Heart left ventricle (tissue), 16 donors: ENCODE data around the gene MTLN. TPM values are rescaled to one million over a fixed set of nuclear protein-coding genes. Genes with fewer than 3 reads are reported as not detected.

Source experiments
- ATAC-seq, 4 donors: fragments of 200-7000 bp; cut with Tn5 transposase; one replicate each; pipeline ENCODE4 v1.9.1; 2020 to 2022; ENCODE audit warnings: moderate library complexity in 4 of 4, mild to moderate bottlenecking in 3 of 4, moderate number of reproducible peaks in 1 of 4
- DNase-seq, 5 donors: peaks; one replicate each; pipeline ENCODE4 v3.0.0-alpha.2; 2020
- H3K27ac ChIP-seq, 12 donors: fragments of 200-600 bp; sonication (generic) in 4 of 12; one replicate each; pipeline versions ENCODE4 v1.5.0 to v1.8.0; 2016 to 2022; ENCODE audit warnings: mild to moderate bottlenecking in 2 of 12
- H3K27me3 ChIP-seq, 9 donors: fragments of 200-600 bp; sonication (generic) in 2 of 9; one replicate each; pipeline versions ENCODE4 v1.5.1 to v1.8.0; 2016 to 2022; ENCODE audit warnings: mild to moderate bottlenecking in 3 of 9
- H3K36me3 ChIP-seq, 9 donors: fragments of 200-600 bp; sonication (generic) in 2 of 9; one replicate each; pipeline versions ENCODE4 v1.5.0 to v1.8.0; 2018 to 2022; ENCODE audit warnings: mild to moderate bottlenecking in 2 of 9
- H3K4me1 ChIP-seq, 12 donors: fragments of 200-600 bp; sonication (generic) in 4 of 12; one replicate each; pipeline versions ENCODE4 v1.5.0 to v1.8.0; 2016 to 2022; ENCODE audit warnings: mild to moderate bottlenecking in 3 of 12
- H3K4me3 ChIP-seq, 12 donors: fragments of 200-600 bp; sonication (generic) in 4 of 12; one replicate each; pipeline versions ENCODE4 v1.5.0 to v1.8.0; 2017 to 2022; ENCODE audit warnings: mild to moderate bottlenecking in 9 of 12, moderate library complexity in 4 of 12
- H3K9me3 ChIP-seq, 12 donors: fragments of 200-600 bp; sonication (generic) in 4 of 12; one replicate each; pipeline versions ENCODE4 v1.5.0 to v1.8.0; 2016 to 2022; ENCODE audit warnings: mild to moderate bottlenecking in 1 of 12
- POLR2A ChIP-seq, 2 donors: fragments of 450-650 bp; IDR thresholded peaks; one replicate each; pipeline ENCODE4 v1.6.1; 2017; ENCODE audit warnings: antibody characterized with exemption in 2 of 2, mild to moderate bottlenecking in 2 of 2, moderate library complexity in 2 of 2
- WGBS, 4 donors: extraction: QIAGEN DNeasy Blood & Tissue Kit in 2 of 4; methylation state at CpG; one replicate each; pipeline versions ENCODE4 v1.1.5 to v1.1.7; 2013 to 2018; 5-methylcytosine and 5-hydroxymethylcytosine counted together
- intact Hi-C, 10 donors: fragments of 100-400 bp; cut with DNase I; formaldehyde crosslinking; loops; one replicate each; pipeline versions ENCODE4 v1.11.1 to v1.14.2; 2022
- polyA plus RNA-seq, 2 donors: library from polyadenylated mRNA; stranded (reverse); fragments of 200-250 nt; gene quantifications; one replicate each; pipeline ENCODE4 v1.2.3, GENCODE V29; 2013
- total RNA-seq, 9 donors: library from RNA; depleted of rRNA in 2 of 9; stranded (reverse); fragments of >200 nt in 2 of 9; fragmentation: NEBNext Ultra II Directional in 3 of 9; extraction: Animal tissue kit (Norgen Biotek cat#: 25700) in 3 of 9; gene quantifications; one replicate each; pipeline versions ENCODE4 v1.1.0 to v1.2.4, GENCODE V29; 2016 to 2023
- TF ChIP-seq, protein P1 (sequence below), 12 donors: fragments of 200-600 bp; sonication (generic) in 4 of 12; IDR thresholded peaks; one replicate each; pipeline versions ENCODE4 v1.5.0 to v1.8.0; 2018 to 2022; ENCODE audit warnings: antibody characterized with exemption in 12 of 12, mild to moderate bottlenecking in 5 of 12
- donor health status: ischemic (EF 13 %, LVEDD 7.1; RV severe dilation, severe dysfunction).
- donor health status: healthy with polysubstance abuse.
- donor health status: DM: no; HTN: yes; CAD: no.
- donor health status: DM: no; HTN: no; CAD: no.
- donor health status: ischemic (EF 25% LVEDD 6.9; RV normal size, moderate dysfunction).
- donor health status: ischemic (EF 25% LVEDD 5.7; RV mildly dilated, moderate dysfunction).
- donor health status: healthy.
- donor health status: DM: yes; HTN: yes; CAD: no.
- donor health status: ischemic (EF 35%, LVEDD 5.7; RV mildly dilated, moderate dysfunction).
- donor health status: nonischemic (EF 11% LVEDD 7.7; RV severe dilation, severe dysfunction).
- donor health status: DM: yes; HTN: yes; CAD: no.
- donor health status: PGD.
- donor health status: ischemic (EF 29% LVEDD 5.4; RV normal size, mild dysfunction).
- donor health status: nonischemic (EF 23%, LVEDD 6.1; RV moderate dilation, normal function).

MTLN gene
- total and polyA plus RNA-seq, 11 donors = 106 to 927 (median 169) TPM

DNA sequence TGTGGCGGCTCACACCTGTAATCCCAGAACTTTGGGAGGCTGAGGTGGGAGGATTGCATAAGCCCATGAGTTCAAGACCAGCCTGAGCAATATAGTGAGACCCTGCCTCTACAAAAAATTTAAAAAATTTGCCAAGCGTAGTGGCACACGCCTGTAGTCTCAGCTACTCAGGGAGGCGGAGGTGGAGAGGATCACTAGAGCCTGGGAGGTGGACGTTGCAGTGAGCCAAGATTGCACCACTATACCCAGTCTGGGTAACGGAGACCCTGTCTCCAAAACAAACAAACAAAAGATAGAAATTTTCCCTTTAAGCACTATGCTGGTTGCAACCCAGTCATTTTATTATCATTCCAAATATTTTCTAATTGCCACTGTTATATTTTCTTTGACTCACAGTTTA is 39.8 kb downstream of the MTLN start:
- H3K36me3 ChIP-seq = peaks cover 0 to 6% (median 0%) of the 10 kb centered on the region in 9 donors
- H3K4me3 ChIP-seq = no peak overlapping the region
- no peak for TF ChIP-seq POLR2A (IDR thresholded peaks at IDR 0.05)
- TF ChIP-seq, protein P1, sequence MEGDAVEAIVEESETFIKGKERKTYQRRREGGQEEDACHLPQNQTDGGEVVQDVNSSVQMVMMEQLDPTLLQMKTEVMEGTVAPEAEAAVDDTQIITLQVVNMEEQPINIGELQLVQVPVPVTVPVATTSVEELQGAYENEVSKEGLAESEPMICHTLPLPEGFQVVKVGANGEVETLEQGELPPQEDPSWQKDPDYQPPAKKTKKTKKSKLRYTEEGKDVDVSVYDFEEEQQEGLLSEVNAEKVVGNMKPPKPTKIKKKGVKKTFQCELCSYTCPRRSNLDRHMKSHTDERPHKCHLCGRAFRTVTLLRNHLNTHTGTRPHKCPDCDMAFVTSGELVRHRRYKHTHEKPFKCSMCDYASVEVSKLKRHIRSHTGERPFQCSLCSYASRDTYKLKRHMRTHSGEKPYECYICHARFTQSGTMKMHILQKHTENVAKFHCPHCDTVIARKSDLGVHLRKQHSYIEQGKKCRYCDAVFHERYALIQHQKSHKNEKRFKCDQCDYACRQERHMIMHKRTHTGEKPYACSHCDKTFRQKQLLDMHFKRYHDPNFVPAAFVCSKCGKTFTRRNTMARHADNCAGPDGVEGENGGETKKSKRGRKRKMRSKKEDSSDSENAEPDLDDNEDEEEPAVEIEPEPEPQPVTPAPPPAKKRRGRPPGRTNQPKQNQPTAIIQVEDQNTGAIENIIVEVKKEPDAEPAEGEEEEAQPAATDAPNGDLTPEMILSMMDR (IDR thresholded peaks at IDR 0.05) = no peak
- no peak overlapping the region for H3K27ac ChIP-seq
- H3K4me1 ChIP-seq = peaks cover 0 to 7% (median 0%) of the 10 kb centered on the region in 12 donors
- ATAC-seq (no peak), DNase-seq (no peak)
- H3K27me3 ChIP-seq = no peaks in the 10 kb centered on the region
- no peaks in the 10 kb centered on the region for H3K9me3 ChIP-seq
- intact Hi-C loops = no loop called here
- 86 to 90% (median 88%) methylated on average over 6 of the region's 6 CpGs for WGBS, 4 donors

DNA sequence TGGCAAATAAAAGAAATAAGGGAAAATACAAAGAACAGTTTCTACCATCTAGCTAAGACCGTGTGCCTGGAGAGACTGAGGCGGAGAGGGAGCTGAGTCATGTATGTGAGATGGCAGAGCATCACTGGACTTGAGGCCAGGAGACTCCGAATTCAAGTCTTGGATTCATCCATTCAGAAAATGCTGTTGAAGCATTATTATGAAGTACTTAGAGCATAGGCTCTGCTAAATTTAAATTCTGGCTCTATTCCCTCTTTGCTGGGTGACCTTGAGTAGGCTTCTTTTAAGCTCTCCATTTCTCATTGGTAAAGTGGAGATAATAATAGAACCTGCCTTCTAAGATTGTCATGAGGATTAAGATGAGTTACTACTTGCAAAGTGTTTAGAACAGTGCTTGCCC is 42.2 kb downstream of the MTLN start:
- DNase-seq (no peak), ATAC-seq (peak in 3 of 4 donors; percentile 62 to 83 (median 74))
- Histone ChIP-seq H3K36me3 (peaks cover 0 to 6% (median 0%) of the 10 kb centered on the region in 9 donors), H3K27me3 (no peaks in the 10 kb centered on the region), H3K9me3 (no peaks in the 10 kb centered on the region), H3K27ac (no peak overlapping the region), H3K4me3 (no peak overlapping the region), H3K4me1 (peaks cover 0 to 7% (median 0%) of the 10 kb centered on the region in 12 donors)
- WGBS, 4 donors = 79 to 82% (median 81%) methylated on average over 3 of the region's 3 CpGs
- intact Hi-C loops = no loop called here
- TF ChIP-seq, protein P1 (IDR thresholded peaks at IDR 0.05) = no peak
- TF ChIP-seq POLR2A (IDR thresholded peaks at IDR 0.05) = no peak

DNA sequence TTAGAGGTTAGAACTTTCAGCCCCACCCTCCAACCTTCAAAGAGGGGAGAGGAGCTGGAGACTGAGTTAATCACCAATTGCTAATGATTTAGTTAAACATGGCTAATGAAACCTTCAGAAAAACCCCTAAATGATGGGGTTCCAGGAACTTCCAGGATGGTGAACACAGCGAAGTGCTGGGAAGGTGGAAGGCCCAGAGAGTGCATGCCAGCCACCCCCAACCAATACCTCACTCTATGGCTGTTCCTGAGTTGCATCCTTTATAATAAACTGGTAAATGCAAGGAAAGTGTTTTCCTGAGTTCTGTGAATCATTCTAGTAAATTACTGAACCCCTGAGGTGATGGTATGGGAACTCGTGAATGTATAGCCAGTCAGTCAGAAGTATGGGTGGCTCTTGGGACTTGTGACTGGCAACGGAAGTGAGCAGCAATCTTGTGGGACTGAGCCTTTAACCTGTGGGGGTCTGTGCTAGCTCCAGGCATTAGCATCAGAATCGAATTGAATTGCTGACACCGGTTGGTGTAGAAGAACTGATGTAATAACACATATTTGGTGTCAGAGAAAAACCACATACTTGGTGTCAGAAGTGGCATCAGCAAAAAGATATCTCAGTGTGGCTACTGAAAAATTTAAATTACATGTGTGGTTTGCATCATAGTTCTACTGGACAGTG is 44.9 kb downstream of the MTLN start:
- H3K9me3 ChIP-seq = no peaks in the 10 kb centered on the region
- peaks cover 0 to 7% (median 0%) of the 10 kb centered on the region in 12 donors for H3K4me1 ChIP-seq
- H3K27ac ChIP-seq = no peak overlapping the region
- TF ChIP-seq, protein P1 (IDR thresholded peaks at IDR 0.05) = no peak
- no peak for TF ChIP-seq POLR2A (IDR thresholded peaks at IDR 0.05)
- H3K4me3 ChIP-seq = no peak overlapping the region
- ATAC-seq = no peak
- WGBS, 4 donors = 74 to 81% (median 79%) methylated on average over 5 of the region's 5 CpGs
- no peaks in the 10 kb centered on the region for H3K27me3 ChIP-seq
- intact Hi-C loops = no loop called here
- H3K36me3 ChIP-seq = peaks cover 0 to 15% (median 2%) of the 10 kb centered on the region in 9 donors
- no peak for DNase-seq

DNA sequence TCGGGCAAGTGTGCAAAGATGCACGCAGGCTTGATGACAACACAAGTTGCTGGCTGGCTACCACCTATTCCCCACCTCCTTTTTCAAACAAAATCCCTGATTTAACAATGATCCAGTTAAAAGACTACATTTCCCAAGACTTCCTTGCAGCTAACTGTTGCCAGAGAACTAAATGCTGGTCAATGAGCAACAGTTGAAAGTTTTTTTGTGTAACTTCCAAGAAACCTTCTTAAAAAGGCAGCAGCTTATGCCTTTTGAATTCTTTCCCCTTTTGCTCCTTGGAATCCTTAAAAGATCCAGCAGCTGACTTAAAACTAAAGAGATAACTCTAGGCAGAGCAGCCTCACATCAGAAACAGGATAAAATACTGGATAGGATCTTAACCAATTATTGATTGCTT is 46.1 kb downstream of the MTLN start:
- TF ChIP-seq, protein P1 (IDR thresholded peaks at IDR 0.05) = no peak
- no peak for TF ChIP-seq POLR2A (IDR thresholded peaks at IDR 0.05)
- Histone ChIP-seq H3K4me3 (no peak overlapping the region), H3K36me3 (peaks cover 0 to 16% (median 5%) of the 10 kb centered on the region in 9 donors), H3K27ac (no peak overlapping the region), H3K9me3 (no peaks in the 10 kb centered on the region), H3K4me1 (peaks cover 0 to 7% (median 0%) of the 10 kb centered on the region in 12 donors), H3K27me3 (no peaks in the 10 kb centered on the region)
- intact Hi-C loops = no loop called here
- WGBS, 4 donors = 88 to 95% (median 90%) methylated on average over 2 of the region's 2 CpGs
- ATAC-seq (no peak), DNase-seq (no peak)

Other genes with a start within 250 kb of the MTLN start
- gene MALL, start 96.7 kb downstream of the MTLN start, total RNA-seq = 10 to 100 TPM in 8 of 9 donors, 1 to 10 TPM in 1; 8.0 to 36.7 (median 16.5) TPM
- gene MALL, start 96.7 kb downstream of the MTLN start, polyA plus RNA-seq = 10 to 100 TPM in 1 of 2 donors, 1 to 10 TPM in 1; 6.9 to 13.6 TPM
- gene NPHP1, start 7.5 kb downstream of the MTLN start, total RNA-seq = 1 to 10 TPM; 4.7 to 7.9 (median 5.8) TPM
- gene NPHP1, start 7.5 kb downstream of the MTLN start, polyA plus RNA-seq = 1 to 10 TPM; 5.4 to 5.5 TPM